CD14-positive monocyte (primary cell): ENCODE data around the gene ACYP2. TPM values are rescaled to one million over a fixed set of nuclear protein-coding genes. Genes with fewer than 3 reads are reported as not detected.

ENCODE experiments used
- DNase-seq, 3 donors: peaks; one replicate each; pipeline ENCODE4 v3.0.0-alpha.2; 2011 to 2022
- H2AFZ ChIP-seq: 2 replicates; pipeline ENCODE4 v1.6.0; 2012; ENCODE audit warnings: mild to moderate bottlenecking, low read depth, low read length, inconsistent platforms; ENCODE audit not compliant: insufficient read depth, poor library complexity, severe bottlenecking
- H3K27ac ChIP-seq, 2 donors: 1 replicate in 1 of 2; 2 replicates in 1 of 2; pipeline ENCODE4 v1.5.1; 2012 to 2013; ENCODE audit warnings: low read length in 2 of 2, control low read depth in 1 of 2, inconsistent platforms in 1 of 2, low read depth in 1 of 2, mild to moderate bottlenecking in 1 of 2
- H3K27me3 ChIP-seq, 2 donors: one replicate each; pipeline versions ENCODE4 v1.6.0 to v1.6.1; 2011 to 2013; ENCODE audit warnings: low read length in 2 of 2; ENCODE audit not compliant: control insufficient read depth in 2 of 2, insufficient read depth in 2 of 2
- H3K36me3 ChIP-seq, 2 donors: replicated peaks in 1 of 2; 1 replicate in 1 of 2; 2 replicates in 1 of 2; pipeline versions ENCODE4 v1.5.1 to v1.6.1; 2012 to 2013; ENCODE audit warnings: low read length in 2 of 2, control low read depth in 1 of 2, inconsistent platforms in 1 of 2, mild to moderate bottlenecking in 1 of 2; ENCODE audit not compliant: insufficient read depth in 2 of 2, control insufficient read depth in 1 of 2
- H3K4me1 ChIP-seq, 2 donors: 1 replicate in 1 of 2; 2 replicates in 1 of 2; pipeline versions ENCODE4 v1.5.1 to v1.6.1; 2012 to 2013; ENCODE audit warnings: low read length in 2 of 2, control low read depth in 1 of 2, inconsistent platforms in 1 of 2, mild to moderate bottlenecking in 1 of 2, moderate library complexity in 1 of 2; ENCODE audit not compliant: insufficient read depth in 2 of 2, control insufficient read depth in 1 of 2
- H3K4me2 ChIP-seq: replicated peaks from 2 replicates; pipeline ENCODE3; 2012; ENCODE audit warnings: low read length, moderate library complexity, mild to moderate bottlenecking; ENCODE audit not compliant: poor library complexity, severe bottlenecking; ENCODE audit errors: extremely low read depth
- H3K4me3 ChIP-seq, 3 experiments: fragments of 200-600 bp in 1 of 3; sonication (generic) in 1 of 3; replicated peaks in 1 of 3; 1 replicate in 2 of 3; 2 replicates in 1 of 3; pipeline ENCODE4 v1.5.1; 2011 to 2013; ENCODE audit warnings: low read length in 3 of 3, mild to moderate bottlenecking in 3 of 3, control low read depth in 2 of 3, low read depth in 2 of 3, inconsistent platforms in 1 of 3, moderate library complexity in 1 of 3
- H3K79me2 ChIP-seq: 2 replicates; pipeline ENCODE4 v1.6.0; 2012; ENCODE audit warnings: mild to moderate bottlenecking, control low read depth, inconsistent platforms, low read length, moderate library complexity; ENCODE audit not compliant: insufficient read depth
- H3K9ac ChIP-seq: 2 replicates; pipeline ENCODE4 v1.6.0; 2017; ENCODE audit warnings: low read length, mild to moderate bottlenecking; ENCODE audit not compliant: insufficient read depth, poor library complexity, severe bottlenecking
- H3K9me3 ChIP-seq, 2 donors: replicated peaks in 1 of 2; 1 replicate in 1 of 2; 2 replicates in 1 of 2; pipeline versions ENCODE4 v1.5.1 to v1.6.1; 2012 to 2013; ENCODE audit warnings: low read length in 2 of 2, control low read depth in 1 of 2; ENCODE audit not compliant: control insufficient read depth in 1 of 2, insufficient read depth in 1 of 2
- H4K20me1 ChIP-seq: 2 replicates; pipeline ENCODE4 v1.6.0; 2012; ENCODE audit warnings: mild to moderate bottlenecking, low read length, control low read depth, moderate library complexity; ENCODE audit not compliant: insufficient read depth
- H3K27ac Mint-ChIP-seq, 7 donors: one replicate each; pipeline ENCODE4 v1.8.0; 2020; ENCODE audit warnings: mild to moderate bottlenecking in 7 of 7, mixed read lengths in 7 of 7, moderate library complexity in 6 of 7, inconsistent platforms in 2 of 7
- H3K27me3 Mint-ChIP-seq, 3 donors: one replicate each; pipeline ENCODE4 v1.8.0; 2021 to 2022; ENCODE audit warnings: low read depth in 3 of 3, mild to moderate bottlenecking in 3 of 3, mixed read lengths in 3 of 3, moderate library complexity in 3 of 3, inconsistent platforms in 1 of 3
- H3K36me3 Mint-ChIP-seq, 2 donors: one replicate each; pipeline ENCODE4 v1.8.0; 2020; ENCODE audit warnings: mixed read lengths in 2 of 2, inconsistent platforms in 1 of 2, mild to moderate bottlenecking in 1 of 2
- H3K4me1 Mint-ChIP-seq: one replicate; pipeline ENCODE4 v1.8.0; 2020; ENCODE audit warnings: mild to moderate bottlenecking, mixed read lengths
- H3K4me3 Mint-ChIP-seq, 2 donors: one replicate each; pipeline ENCODE4 v1.8.0; 2020; ENCODE audit warnings: mild to moderate bottlenecking in 2 of 2, mixed read lengths in 2 of 2, moderate library complexity in 1 of 2
- H3K9me3 Mint-ChIP-seq, 7 donors: one replicate each; pipeline ENCODE4 v1.8.0; 2020 to 2022; ENCODE audit warnings: mixed read lengths in 7 of 7, mild to moderate bottlenecking in 6 of 7, moderate library complexity in 6 of 7, inconsistent platforms in 2 of 7
- CTCF ChIP-seq: fragments of 200-600 bp; IDR thresholded peaks from one replicate; pipeline ENCODE4 v1.8.0; 2022; ENCODE audit warnings: antibody characterized with exemption, mild to moderate bottlenecking
- whole genome bisulfite sequencing: methylation state at CpG from one replicate; pipeline ENCODE4 v1.1.5; 2013; ENCODE audit warnings: missing lambda C conversion rate; ENCODE audit not compliant: insufficient coverage; 5-methylcytosine and 5-hydroxymethylcytosine counted together
- intact Hi-C, 2 donors: fragments of 100-400 bp; cut with micrococcal nuclease; formaldehyde crosslinking; loops; one replicate each; pipeline versions ENCODE4 v1.15.0 to v1.15.1; 2023
- polyA plus RNA-seq, 3 donors: library from polyadenylated mRNA; depleted of rRNA in 1 of 3; unstranded in 2 of 3; stranded (reverse) in 1 of 3; fragments of 300-500 nt in 2 of 3; fragments of >200 nt in 1 of 3; fragmentation: Illumina TruSeq in 2 of 3; gene quantifications; 1 replicate in 2 of 3; 2 replicates in 1 of 3; pipeline ENCODE4 v1.2.3, GENCODE V29; 2012 to 2021

ACYP2 gene
- polyA plus RNA-seq, 3 donors: 6.2 to 10.8 (median 10.3) TPM

- Histone ChIP-seq H3K79me2 (no peaks in the 10 kb centered on the region), H3K4me3 (no peak overlapping the region), H3K27ac (no peak overlapping the region), H3K36me3 (no peaks in the 10 kb centered on the region), H3K9me3 (no peaks in the 10 kb centered on the region), H4K20me1 (no peaks in the 10 kb centered on the region), H3K4me1 (no peaks in the 10 kb centered on the region), H3K4me2 (no peak overlapping the region), H3K27me3 (no peaks in the 10 kb centered on the region), H3K9ac (no peak overlapping the region), H2AFZ (no peak overlapping the region)
- no peaks in the 10 kb centered on the region for H3K36me3 Mint-ChIP-seq
- H3K27ac Mint-ChIP-seq: no peak overlapping the region
- no CpG with 5 or more reads among the region's 5 CpGs for WGBS
- no peak for DNase-seq
- H3K9me3 Mint-ChIP-seq: peaks cover 0 to 2% (median 0%) of the 10 kb centered on the region in 7 donors
- intact Hi-C loops: no loop called here
- peaks cover 0 to 1% (median 0%) of the 10 kb centered on the region in 3 donors for H3K27me3 Mint-ChIP-seq
- H3K4me1 Mint-ChIP-seq: peaks cover 3% of the 10 kb centered on the region
- no peak for TF ChIP-seq CTCF
- no peak overlapping the region for H3K4me3 Mint-ChIP-seq
These were observed 180.5 kb downstream of the ACYP2 start for GRCh38 chr2:54295911-54296310.

GRCh38 chr2:54298514-54298913 lies 183.1 kb downstream of the ACYP2 start:
- no peaks in the 10 kb centered on the region for H3K36me3 ChIP-seq
- no peaks in the 10 kb centered on the region for H3K27me3 Mint-ChIP-seq
- no peak overlapping the region for H3K27ac Mint-ChIP-seq
- H3K36me3 Mint-ChIP-seq: no peaks in the 10 kb centered on the region
- H3K4me3 Mint-ChIP-seq: no peak overlapping the region
- H2AFZ ChIP-seq: no peak overlapping the region
- peaks cover 3% of the 10 kb centered on the region for H3K4me1 Mint-ChIP-seq
- no peak overlapping the region for H3K4me2 ChIP-seq
- WGBS: 92% methylated on average over 2 of the region's 5 CpGs
- TF ChIP-seq CTCF: no peak
- H3K4me1 ChIP-seq: no peaks in the 10 kb centered on the region
- DNase-seq: no peak
- H3K4me3 ChIP-seq: no peak overlapping the region
- no peak overlapping the region for H3K9ac ChIP-seq
- H3K79me2 ChIP-seq: no peaks in the 10 kb centered on the region
- no peaks in the 10 kb centered on the region for H4K20me1 ChIP-seq
- H3K9me3 ChIP-seq: no peaks in the 10 kb centered on the region
- intact Hi-C loops: no loop called here
- no peak overlapping the region for H3K27ac ChIP-seq
- H3K27me3 ChIP-seq: no peaks in the 10 kb centered on the region
- peaks cover 0 to 2% (median 0%) of the 10 kb centered on the region in 7 donors for H3K9me3 Mint-ChIP-seq
